MM.1S (cell line): ENCODE measurements around the gene F11.
"Not testable (repeated sequence)": the region's sequence is repeated elsewhere in the genome, so short reads cannot be mapped to it uniquely, and the experiment has no call there.

ENCODE experiments used
- DNase-seq: peaks from one replicate; pipeline ENCODE4 v3.0.0-alpha.2; 2015
- H2AFZ ChIP-seq: fragments of 300-600 bp; sonication (generic); 2 replicates; pipeline ENCODE4 v1.6.0; 2016; ENCODE audit warnings: antibody characterized with exemption, low read length
- H3F3A ChIP-seq: fragments of 300-600 bp; sonication (generic); 2 replicates; pipeline ENCODE4 v1.6.1; 2016; ENCODE audit warnings: mild to moderate bottlenecking, antibody characterized with exemption, low read length, moderate library complexity, mixed read lengths; ENCODE audit not compliant: insufficient read depth
- H3K27ac ChIP-seq: fragments of 300-600 bp; sonication (generic); 2 replicates; pipeline ENCODE4 v1.5.1; 2016; ENCODE audit warnings: mild to moderate bottlenecking, low read length
- H3K27me3 ChIP-seq: fragments of 300-600 bp; sonication (generic); replicated peaks from 2 replicates; pipeline ENCODE4 v1.6.0; 2016; ENCODE audit warnings: low read length; ENCODE audit not compliant: insufficient read depth
- H3K36me3 ChIP-seq: fragments of 300-600 bp; sonication (generic); replicated peaks from 2 replicates; pipeline ENCODE4 v1.6.1; 2016; ENCODE audit warnings: mild to moderate bottlenecking, low read length, mixed read lengths; ENCODE audit not compliant: insufficient read depth
- H3K4me1 ChIP-seq: fragments of 300-600 bp; sonication (generic); 2 replicates; pipeline ENCODE4 v1.6.1; 2016; ENCODE audit warnings: low read length, mixed read lengths
- H3K4me2 ChIP-seq: fragments of 300-600 bp; sonication (generic); 2 replicates; pipeline ENCODE4 v1.6.0; 2016; ENCODE audit warnings: low read depth, low read length
- H3K4me3 ChIP-seq: fragments of 300-600 bp; sonication (generic); 2 replicates; pipeline ENCODE4 v1.5.1; 2016; ENCODE audit warnings: low read length, mixed read lengths
- H3K79me2 ChIP-seq: fragments of 300-600 bp; sonication (generic); 2 replicates; pipeline ENCODE4 v1.6.1; 2016; ENCODE audit warnings: mixed run types, low read length, mixed read lengths
- H3K9ac ChIP-seq: fragments of 300-600 bp; sonication (generic); 2 replicates; pipeline ENCODE4 v1.6.1; 2016; ENCODE audit warnings: low read length, mixed read lengths
- H3K9me2 ChIP-seq: fragments of 300-600 bp; sonication (generic); replicated peaks from 2 replicates; pipeline ENCODE4 v1.6.1; 2016; ENCODE audit warnings: mild to moderate bottlenecking, low read length, mixed read lengths; ENCODE audit not compliant: insufficient read depth
- H3K9me3 ChIP-seq: fragments of 300-600 bp; sonication (generic); replicated peaks from 2 replicates; pipeline ENCODE4 v1.6.1; 2016; ENCODE audit warnings: mild to moderate bottlenecking, low read length, mixed read lengths; ENCODE audit not compliant: insufficient read depth
- H4K20me1 ChIP-seq: fragments of 300-600 bp; sonication (generic); 2 replicates; pipeline ENCODE4 v1.6.1; 2016; ENCODE audit warnings: mild to moderate bottlenecking, low read length, moderate library complexity, mixed read lengths; ENCODE audit not compliant: insufficient read depth
- CTCF ChIP-seq: fragments of 300-600 bp; sonication (generic); IDR thresholded peaks from 2 replicates; pipeline ENCODE4 v1.5.1; 2016; ENCODE audit warnings: antibody characterized with exemption, low read length, mixed read lengths
- EZH2 ChIP-seq: fragments of 300-600 bp; sonication (generic); optimal IDR thresholded peaks from 2 replicates; pipeline ENCODE3; 2017; ENCODE audit warnings: low read depth, mild to moderate bottlenecking, antibody characterized with exemption, low read length, mixed read lengths
- EZH2phosphoT487 ChIP-seq: fragments of 300-600 bp; sonication (generic); IDR thresholded peaks from 2 replicates; pipeline ENCODE4 v1.6.1; 2018; ENCODE audit warnings: antibody characterized with exemption, low read length

F11 gene

GRCh38 chr4:186244835-186245234 lies 21.2 kb upstream of the F11 start:
- H3K4me3 ChIP-seq, result no peak overlapping the region

GRCh38 chr4:186247062-186247752 lies 18.8 kb upstream of the F11 start:
- not testable (repeated sequence) for H3K9ac ChIP-seq, H3K79me2 ChIP-seq, H3K4me3 ChIP-seq, H4K20me1 ChIP-seq, H3K4me1 ChIP-seq, H2AFZ ChIP-seq, DNase-seq, H3F3A ChIP-seq, H3K27ac ChIP-seq, H3K9me2 ChIP-seq, H3K27me3 ChIP-seq, H3K4me2 ChIP-seq, H3K9me3 ChIP-seq, H3K36me3 ChIP-seq

More at GRCh38 chr4:186244835-186245234, 21.2 kb upstream of the F11 start:
- H3F3A ChIP-seq, result no peaks in the 10 kb centered on the region
- H3K9ac ChIP-seq, result no peak overlapping the region
- H3K36me3 ChIP-seq, result no peaks in the 10 kb centered on the region
- H2AFZ ChIP-seq, result no peak overlapping the region
- 0 out of 2 replicates have a peak, but pooled peaks cover under 1% of the 10 kb centered on the region for H3K4me1 ChIP-seq
- DNase-seq, result no peak
- TF ChIP-seq CTCF (no peak), EZH2 (no peak), EZH2phosphoT487 (no peak)
- no peaks in the 10 kb centered on the region for H3K9me3 ChIP-seq
- H3K9me2 ChIP-seq, result no peaks in the 10 kb centered on the region
- H3K27me3 ChIP-seq, result no peaks in the 10 kb centered on the region
- no peaks in the 10 kb centered on the region for H3K79me2 ChIP-seq
- H3K27ac ChIP-seq, result no peak overlapping the region
- H4K20me1 ChIP-seq, result no peaks in the 10 kb centered on the region
- no peak overlapping the region for H3K4me2 ChIP-seq

GRCh38 chr4:186248643-186249042 lies 17.3 kb upstream of the F11 start:
- no peak overlapping the region for H2AFZ ChIP-seq
- H3K9ac ChIP-seq, result no peak overlapping the region
- H3K79me2 ChIP-seq, result no peaks in the 10 kb centered on the region
- TF ChIP-seq EZH2 (no peak), CTCF (no peak), EZH2phosphoT487 (no peak)
- no peak overlapping the region for H3K4me3 ChIP-seq
- no peaks in the 10 kb centered on the region for H3K27me3 ChIP-seq
- H3K4me2 ChIP-seq, result no peak overlapping the region
- no peaks in the 10 kb centered on the region for H3K9me2 ChIP-seq
- no peaks in the 10 kb centered on the region; the same call in 1 of the 2 replicates for H3F3A ChIP-seq
- no peak overlapping the region for H3K27ac ChIP-seq
- H4K20me1 ChIP-seq, result no peaks in the 10 kb centered on the region
- no peaks in the 10 kb centered on the region for H3K9me3 ChIP-seq
- peaks cover 9% of the 10 kb centered on the region; the same call in 1 of the 2 replicates for H3K4me1 ChIP-seq
- no peaks in the 10 kb centered on the region for H3K36me3 ChIP-seq
- no peak for DNase-seq
